Measurements from ENCODE around the gene UNC79. TPM values are rescaled to one million over a fixed set of nuclear protein-coding genes. Genes with fewer than 3 reads are reported as not detected.

Gene UNC79
- total and polyA plus RNA-seq, 2 donors (not counting 3 experiments of a cell fraction or from before 2014, with no cell fraction given) = not detected

DNA sequence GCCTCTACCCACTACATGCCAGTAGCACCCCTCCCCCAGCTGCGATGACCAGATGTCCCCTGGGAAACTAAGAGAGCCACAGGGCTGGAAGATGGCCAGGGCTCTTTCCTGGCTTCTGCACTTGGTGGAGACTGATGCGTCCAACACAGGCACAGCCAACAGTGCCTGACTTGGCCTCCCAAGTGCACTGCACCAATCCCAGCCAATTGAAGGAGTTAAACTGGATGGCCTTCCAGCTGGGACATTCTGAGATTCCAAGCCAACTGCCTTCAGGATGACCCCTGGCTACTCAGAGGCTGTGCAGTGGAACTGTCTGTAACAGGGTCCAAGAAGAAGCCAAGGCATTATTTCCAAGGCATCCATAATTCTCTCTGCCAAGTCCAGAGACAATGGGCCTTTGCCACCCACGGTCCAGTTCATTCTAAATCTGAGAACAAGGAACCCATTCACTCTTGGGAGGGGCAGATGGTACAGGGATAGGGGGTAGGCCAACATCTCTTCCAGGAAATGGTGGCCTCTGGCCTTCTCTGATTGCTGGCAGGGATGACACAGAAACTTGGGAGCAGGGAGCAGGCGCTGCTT, 322.3 kb downstream of the UNC79 start:
- dilution Hi-C loops (cut with MboI; ENCODE audit: extremely low pct_ligation_motif_present, low sequenced_read_pairs) = no loop called here

More for the DNA sequence above, 322.3 kb downstream of the UNC79 start:
- Histone ChIP-seq H3K4me2 (ENCODE audit: insufficient read depth, low read length) (no peak overlapping the region), H3K36me3 (ENCODE audit: control insufficient read depth in 2 of 2, extremely low read depth in 1 of 2, insufficient read depth in 2 of 2, low read length in 2 of 2) (no peaks in the 10 kb centered on the region), H3K27me3 (ENCODE audit: control insufficient read depth in 2 of 2, insufficient read depth in 2 of 2, low read length in 2 of 2) (no peaks in the 10 kb centered on the region), H2AFZ (ENCODE audit: low read depth, low read length) (no peak overlapping the region), H3K9ac (replicated peaks; ENCODE audit: extremely low read depth, insufficient read depth, low read length) (no peak overlapping the region), H3K27ac (ENCODE audit: insufficient read depth, low read depth, low read length) (no peak overlapping the region), H3K4me3 (replicated peaks in 1 of 3; ENCODE audit: insufficient read depth in 1 of 3, low read depth in 1 of 3, low read length in 3 of 3) (no peak overlapping the region), H3K4me1 (ENCODE audit: control insufficient read depth, extremely low read depth, insufficient read depth, low read length) (no peaks in the 10 kb centered on the region), H3K9me1 (replicated peaks; ENCODE audit: control insufficient read depth, extremely low read depth, insufficient read depth, low read length) (no peaks in the 10 kb centered on the region), H3K9me3 (replicated peaks; ENCODE audit: control insufficient read depth, insufficient read depth, low read length) (no peaks in the 10 kb centered on the region), H3K79me2 (ENCODE audit: control insufficient read depth, insufficient read depth, low read length) (no peaks in the 10 kb centered on the region), H4K20me1 (replicated peaks; ENCODE audit: control insufficient read depth, extremely low read depth, insufficient read depth, low read length) (no peaks in the 10 kb centered on the region)
- CTCF ChIA-PET = no interaction called here
- intact Hi-C loops (cut with micrococcal nuclease) = no loop called here
- BruUV-seq (replicated peaks) = no TSS peak
- no peak for FAIRE-seq
- POLR2A ChIA-PET = no interaction called here
- TF ChIP-seq EZH2 (IDR thresholded peaks at IDR 0.05; ENCODE audit: borderline replicate concordance, low read depth, low read length, severe bottlenecking) (no peak), POLR2A (IDR thresholded peaks at IDR 0.05; ENCODE audit: low read depth, low read length) (no peak), GATA2 (IDR thresholded peaks at IDR 0.05; ENCODE audit: insufficient read depth, insufficient read length, low read depth, low read length) (no peak), MYC (IDR thresholded peaks at IDR 0.05; ENCODE audit: low read depth, low read length) (no peak), FOS (IDR thresholded peaks at IDR 0.05; ENCODE audit: borderline replicate concordance, insufficient read depth, low read length) (no peak), JUN (IDR thresholded peaks at IDR 0.05; ENCODE audit: borderline replicate concordance, insufficient read depth, insufficient read length, low read depth) (no peak), POLR2AphosphoS5 (IDR thresholded peaks at IDR 0.05; ENCODE audit: insufficient read depth, low read depth, low read length) (no peak)
- TF ChIP-seq, protein P1, sequence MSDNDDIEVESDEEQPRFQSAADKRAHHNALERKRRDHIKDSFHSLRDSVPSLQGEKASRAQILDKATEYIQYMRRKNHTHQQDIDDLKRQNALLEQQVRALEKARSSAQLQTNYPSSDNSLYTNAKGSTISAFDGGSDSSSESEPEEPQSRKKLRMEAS (IDR thresholded peaks at IDR 0.05; ENCODE audit: insufficient read depth, insufficient read length) = no peak
- TF ChIP-seq, protein P2, sequence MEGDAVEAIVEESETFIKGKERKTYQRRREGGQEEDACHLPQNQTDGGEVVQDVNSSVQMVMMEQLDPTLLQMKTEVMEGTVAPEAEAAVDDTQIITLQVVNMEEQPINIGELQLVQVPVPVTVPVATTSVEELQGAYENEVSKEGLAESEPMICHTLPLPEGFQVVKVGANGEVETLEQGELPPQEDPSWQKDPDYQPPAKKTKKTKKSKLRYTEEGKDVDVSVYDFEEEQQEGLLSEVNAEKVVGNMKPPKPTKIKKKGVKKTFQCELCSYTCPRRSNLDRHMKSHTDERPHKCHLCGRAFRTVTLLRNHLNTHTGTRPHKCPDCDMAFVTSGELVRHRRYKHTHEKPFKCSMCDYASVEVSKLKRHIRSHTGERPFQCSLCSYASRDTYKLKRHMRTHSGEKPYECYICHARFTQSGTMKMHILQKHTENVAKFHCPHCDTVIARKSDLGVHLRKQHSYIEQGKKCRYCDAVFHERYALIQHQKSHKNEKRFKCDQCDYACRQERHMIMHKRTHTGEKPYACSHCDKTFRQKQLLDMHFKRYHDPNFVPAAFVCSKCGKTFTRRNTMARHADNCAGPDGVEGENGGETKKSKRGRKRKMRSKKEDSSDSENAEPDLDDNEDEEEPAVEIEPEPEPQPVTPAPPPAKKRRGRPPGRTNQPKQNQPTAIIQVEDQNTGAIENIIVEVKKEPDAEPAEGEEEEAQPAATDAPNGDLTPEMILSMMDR (IDR thresholded peaks at IDR 0.05; ENCODE audit: extremely low read depth in 1 of 2, insufficient read depth in 1 of 2, low read depth in 1 of 2, low read length in 2 of 2) = no peak
- no peak for DNase-seq (ENCODE audit: low read depth, low spot score)

All from endothelial cell of umbilical vein (primary cell).